ENCODE data around the gene HELLS. TPM values are rescaled to one million over a fixed set of nuclear protein-coding genes. Genes with fewer than 3 reads are reported as not detected.

Gene HELLS
- total RNA-seq, 4 donors from 2014 or later: 1.5 to 11.4 (median 4.3) TPM

- H3K4me3 ChIP-seq: no peak overlapping the region
- H3K4me1 ChIP-seq: no peaks in the 10 kb centered on the region
- no peaks in the 10 kb centered on the region for H3K9me3 ChIP-seq
- ATAC-seq: no peak
- TF ChIP-seq POLR2A (IDR thresholded peaks at IDR 0.05) (no peak), POLR2AphosphoS5 (IDR thresholded peaks at IDR 0.05) (no peak), EP300 (IDR thresholded peaks at IDR 0.05) (no peak), CTCF (IDR thresholded peaks at IDR 0.05) (no peak)
- H3K27me3 ChIP-seq: no peaks in the 10 kb centered on the region
- H3K36me3 ChIP-seq: no peaks in the 10 kb centered on the region
- no peak overlapping the region for H3K27ac ChIP-seq
Observed at GRCh38 chr10:94583124-94583523, 37.5 kb downstream of the HELLS start.

- Histone ChIP-seq H3K4me3 (no peak overlapping the region), H3K36me3 (peaks cover 0 to 3% of the 10 kb centered on the region in 2 donors), H3K4me1 (no peaks in the 10 kb centered on the region), H3K27ac (no peak overlapping the region), H3K27me3 (no peaks in the 10 kb centered on the region), H3K9me3 (no peaks in the 10 kb centered on the region)
- no peak for ATAC-seq
- WGBS, 2 donors (ENCODE audit: low coverage in 1 of 2): 89 to 100% methylated on average over 1 of the region's 1 CpG
- TF ChIP-seq CTCF (IDR thresholded peaks at IDR 0.05) (no peak), POLR2AphosphoS5 (IDR thresholded peaks at IDR 0.05) (no peak), EP300 (IDR thresholded peaks at IDR 0.05) (no peak), POLR2A (IDR thresholded peaks at IDR 0.05) (no peak)
Observed at GRCh38 chr10:94591461-94592205, 46.0 kb downstream of the HELLS start.

- H3K36me3 ChIP-seq: peaks cover 0 to 2% of the 10 kb centered on the region in 2 donors
- TF ChIP-seq POLR2A (IDR thresholded peaks at IDR 0.05) (no peak), CTCF (IDR thresholded peaks at IDR 0.05) (no peak)
- no peaks in the 10 kb centered on the region for H3K27me3 ChIP-seq
- H3K4me1 ChIP-seq: no peaks in the 10 kb centered on the region
- WGBS, 2 donors (ENCODE audit: low coverage in 1 of 2): 93 to 100% methylated on average over 7 to 8 of the region's 8 CpGs
- no peaks in the 10 kb centered on the region for H3K9me3 ChIP-seq
- H3K27ac ChIP-seq: no peak overlapping the region
- H3K4me3 ChIP-seq: no peak overlapping the region
- ATAC-seq: no peak
Observed at GRCh38 chr10:94602729-94603515, 57.3 kb downstream of the HELLS start.

GRCh38 chr10:94607111-94607510 lies 61.5 kb downstream of the HELLS start:
- ATAC-seq: no peak
- Histone ChIP-seq H3K36me3 (no peaks in the 10 kb centered on the region), H3K9me3 (no peaks in the 10 kb centered on the region), H3K27me3 (no peaks in the 10 kb centered on the region), H3K4me3 (no peak overlapping the region), H3K4me1 (no peaks in the 10 kb centered on the region), H3K27ac (no peak overlapping the region)
- 100% methylated on average over 1 of the region's 1 CpG for WGBS, 2 donors (ENCODE audit: low coverage in 1 of 2)
- TF ChIP-seq POLR2AphosphoS5 (IDR thresholded peaks at IDR 0.05) (no peak), EP300 (IDR thresholded peaks at IDR 0.05) (no peak), CTCF (IDR thresholded peaks at IDR 0.05) (no peak), POLR2A (IDR thresholded peaks at IDR 0.05) (no peak)

- no peaks in the 10 kb centered on the region for H3K36me3 ChIP-seq
- no peaks in the 10 kb centered on the region for H3K9me3 ChIP-seq
- no peaks in the 10 kb centered on the region for H3K27me3 ChIP-seq
- no peak overlapping the region for H3K4me3 ChIP-seq
- no peaks in the 10 kb centered on the region for H3K4me1 ChIP-seq
- no peak for TF ChIP-seq EP300 (IDR thresholded peaks at IDR 0.05)
- no peak for TF ChIP-seq POLR2A (IDR thresholded peaks at IDR 0.05)
- TF ChIP-seq POLR2AphosphoS5 (IDR thresholded peaks at IDR 0.05): no peak
- TF ChIP-seq CTCF (IDR thresholded peaks at IDR 0.05): no peak
- 64 to 65% methylated on average over 3 to 4 of the region's 4 CpGs for WGBS, 2 donors (ENCODE audit: low coverage in 1 of 2)
- no peak overlapping the region for H3K27ac ChIP-seq
- ATAC-seq: no peak
Observed at GRCh38 chr10:94608559-94608958, 63.0 kb downstream of the HELLS start.

Measured in gastroesophageal sphincter (tissue), 4 donors.